ENCODE results near the gene KRT14.

GRCh38 chr17:41617698-41618097, 31.0 kb upstream of the KRT14 start:
- TF ChIP-seq, protein P1, sequence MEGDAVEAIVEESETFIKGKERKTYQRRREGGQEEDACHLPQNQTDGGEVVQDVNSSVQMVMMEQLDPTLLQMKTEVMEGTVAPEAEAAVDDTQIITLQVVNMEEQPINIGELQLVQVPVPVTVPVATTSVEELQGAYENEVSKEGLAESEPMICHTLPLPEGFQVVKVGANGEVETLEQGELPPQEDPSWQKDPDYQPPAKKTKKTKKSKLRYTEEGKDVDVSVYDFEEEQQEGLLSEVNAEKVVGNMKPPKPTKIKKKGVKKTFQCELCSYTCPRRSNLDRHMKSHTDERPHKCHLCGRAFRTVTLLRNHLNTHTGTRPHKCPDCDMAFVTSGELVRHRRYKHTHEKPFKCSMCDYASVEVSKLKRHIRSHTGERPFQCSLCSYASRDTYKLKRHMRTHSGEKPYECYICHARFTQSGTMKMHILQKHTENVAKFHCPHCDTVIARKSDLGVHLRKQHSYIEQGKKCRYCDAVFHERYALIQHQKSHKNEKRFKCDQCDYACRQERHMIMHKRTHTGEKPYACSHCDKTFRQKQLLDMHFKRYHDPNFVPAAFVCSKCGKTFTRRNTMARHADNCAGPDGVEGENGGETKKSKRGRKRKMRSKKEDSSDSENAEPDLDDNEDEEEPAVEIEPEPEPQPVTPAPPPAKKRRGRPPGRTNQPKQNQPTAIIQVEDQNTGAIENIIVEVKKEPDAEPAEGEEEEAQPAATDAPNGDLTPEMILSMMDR (IDR thresholded peaks at IDR 0.05): no peak
- no peak for TF ChIP-seq POLR2A (IDR thresholded peaks at IDR 0.05)
